ENCODE measurements around the gene NRSN2.
A peak's percentile ranks its signal among the peaks of the same experiment; 100 is the strongest.

NRSN2 gene

DNA sequence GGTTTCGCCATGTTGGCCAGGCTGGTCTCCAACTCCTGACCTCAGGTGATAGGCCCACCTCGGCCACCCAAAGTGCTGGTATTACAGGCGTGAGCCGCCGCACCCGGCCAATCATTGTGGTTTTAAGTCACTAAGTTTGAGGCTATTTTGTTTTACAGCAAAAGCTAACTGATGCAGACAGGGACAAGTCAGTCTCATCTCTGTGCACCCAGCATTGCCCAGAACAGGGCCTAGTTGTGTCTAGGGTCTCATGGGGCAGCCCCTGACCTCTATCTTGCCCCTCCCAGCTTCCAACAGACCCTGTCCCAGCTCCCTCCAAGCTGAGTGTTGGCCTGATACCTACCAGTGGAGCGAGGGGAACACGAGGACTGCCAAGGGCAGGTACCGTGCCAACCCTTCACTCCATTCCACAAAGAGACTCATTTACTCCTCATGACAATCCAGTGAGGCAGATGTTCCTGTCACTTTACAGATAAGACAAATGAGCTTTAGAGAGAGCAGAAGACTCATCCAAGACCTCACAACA is 52.3 kb downstream of the NRSN2 start:
- no peak for DNase-seq

DNA sequence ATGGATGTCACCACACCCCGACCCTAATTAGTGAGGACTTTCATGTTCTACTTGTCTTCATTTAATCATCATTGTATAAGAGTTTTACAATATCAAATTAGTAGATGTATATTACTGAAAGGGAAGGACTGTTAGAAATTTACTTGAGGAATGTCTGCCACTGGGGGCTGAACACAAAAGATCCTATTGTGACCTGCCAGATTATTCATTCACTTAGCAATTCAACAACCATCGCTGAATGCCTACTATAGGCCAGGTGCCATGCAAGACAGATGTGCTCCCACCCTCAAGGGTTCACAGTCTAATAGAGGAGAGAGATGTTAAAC is 53.2 kb downstream of the NRSN2 start:
- DNase-seq, result no peak

DNA sequence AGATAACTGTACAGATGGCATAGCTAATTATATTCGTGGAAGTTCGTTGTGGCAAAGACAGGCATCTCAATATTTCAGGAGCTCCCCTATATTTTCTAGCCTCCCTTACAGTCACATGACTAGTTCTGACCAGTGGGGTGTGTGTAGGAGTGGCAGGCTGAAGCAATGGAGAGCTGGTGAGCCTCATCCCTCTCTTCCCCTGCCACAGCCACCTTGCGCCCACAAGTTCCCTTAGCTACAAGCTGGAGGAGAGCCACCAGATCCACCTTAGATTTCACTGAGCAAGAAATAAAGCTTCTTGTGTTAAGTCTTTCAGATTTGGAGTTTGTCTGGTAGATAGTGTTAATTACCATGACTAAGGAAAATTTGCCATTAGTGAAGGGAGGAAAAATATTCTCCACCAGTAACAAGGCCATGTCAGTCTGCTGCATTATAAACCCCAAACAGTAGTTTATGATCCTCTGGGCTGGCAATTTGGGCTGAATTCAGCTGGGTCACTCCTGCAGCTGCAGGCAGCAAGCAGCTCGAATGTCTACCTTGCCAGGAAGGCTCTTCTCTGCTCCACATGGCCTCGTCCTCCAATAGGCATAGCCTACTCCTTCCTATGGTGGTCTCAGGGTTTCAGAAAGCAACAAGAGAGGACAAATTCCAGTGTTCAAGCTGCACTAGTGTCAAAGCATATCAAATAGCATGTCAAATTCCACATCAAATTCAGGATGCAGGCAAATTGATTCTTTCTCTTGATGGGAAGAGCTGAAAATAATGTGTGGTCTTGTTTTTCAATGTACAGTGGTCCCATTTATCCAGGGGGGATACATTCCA is 53.8 kb downstream of the NRSN2 start:
- peak; percentile 24 for DNase-seq

DNA sequence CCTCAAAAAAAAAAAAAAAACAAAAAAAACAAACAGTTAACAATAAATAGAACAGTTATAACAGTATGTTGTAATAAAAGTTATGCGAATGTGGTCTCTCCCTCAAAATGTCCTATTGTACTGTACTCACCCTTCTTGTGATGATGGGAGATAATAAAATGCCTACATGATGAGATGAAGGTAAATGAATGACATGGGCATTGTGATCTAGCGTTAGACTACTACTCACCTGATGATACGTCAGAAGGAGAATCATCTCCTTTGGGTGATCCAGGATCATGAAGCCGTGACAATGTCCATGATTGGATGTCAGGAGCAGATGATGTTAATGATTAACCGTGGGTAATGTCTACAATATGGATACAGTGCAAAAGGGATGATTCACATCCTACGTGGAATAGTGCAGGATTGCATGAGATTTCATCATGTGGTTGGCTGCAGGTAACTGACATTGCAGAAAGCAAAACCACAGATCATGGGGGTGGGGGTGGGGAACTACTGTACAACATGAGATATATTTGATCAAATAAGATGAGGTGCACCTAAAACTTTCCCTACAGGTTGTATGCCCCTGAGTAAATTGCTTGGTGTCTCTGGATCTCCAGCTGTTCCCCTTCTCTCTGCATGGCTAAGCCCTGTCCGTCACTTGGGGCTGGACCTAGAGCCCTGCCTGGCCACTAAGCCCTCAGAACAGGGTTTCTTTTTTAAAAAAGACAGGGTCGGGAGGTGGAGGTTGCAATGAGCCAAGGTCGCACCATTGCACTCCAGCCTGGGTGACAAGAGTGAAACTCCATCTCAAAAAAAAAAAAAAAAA is 55.0 kb downstream of the NRSN2 start:
- peak; percentile 36 for DNase-seq

DNA sequence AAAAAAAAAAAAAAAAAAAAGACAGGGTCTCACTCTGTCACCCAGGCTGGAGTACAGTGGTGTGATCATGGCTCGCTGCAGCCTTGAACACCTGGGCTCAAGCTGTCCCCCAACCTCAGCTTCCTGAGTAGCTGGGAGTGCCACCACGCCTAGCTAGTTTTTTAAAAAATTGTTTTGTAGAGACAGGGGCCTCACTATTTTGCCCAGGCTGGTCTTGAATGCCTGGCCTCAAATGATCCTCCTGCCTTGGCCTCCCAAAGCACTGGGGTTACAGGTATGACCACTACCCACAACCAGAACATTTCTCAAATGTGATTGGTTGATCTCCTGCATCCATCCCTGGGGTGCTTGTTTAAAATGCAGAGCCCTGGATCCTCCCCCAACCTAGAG is 55.6 kb downstream of the NRSN2 start:
- no peak for DNase-seq

DNA sequence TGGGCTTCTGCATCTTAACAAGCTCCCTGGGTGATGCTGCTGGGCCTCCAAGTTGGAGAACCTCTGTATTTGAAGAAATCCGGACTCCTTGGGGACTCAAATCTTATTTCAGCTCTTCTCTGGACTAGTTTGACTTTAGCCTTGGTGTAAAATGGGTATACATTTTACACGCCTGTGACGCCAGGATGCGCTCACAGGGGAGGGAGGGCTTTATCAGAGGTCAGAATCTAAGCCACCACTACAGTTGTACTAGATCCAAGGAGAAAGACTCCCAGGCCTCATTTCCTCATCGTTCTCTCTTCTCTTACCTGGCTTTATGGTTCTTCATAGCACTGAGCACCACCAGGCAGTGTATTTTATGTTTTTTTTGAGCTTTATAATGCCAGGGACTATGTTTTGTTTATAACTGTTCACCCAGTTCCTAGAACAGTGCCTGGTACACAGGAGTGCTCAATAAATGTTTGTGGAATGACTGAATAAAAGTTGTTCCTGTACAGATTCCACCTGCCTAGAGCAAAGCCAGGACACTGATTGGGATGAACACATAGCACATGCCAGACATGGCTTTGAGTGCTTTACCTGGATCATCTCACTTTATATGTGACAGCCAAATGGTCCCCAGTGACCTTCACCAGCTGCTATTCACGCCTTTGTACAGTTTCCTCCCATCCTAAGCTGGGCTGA is 56.1 kb downstream of the NRSN2 start:
- no peak for DNase-seq

DNA sequence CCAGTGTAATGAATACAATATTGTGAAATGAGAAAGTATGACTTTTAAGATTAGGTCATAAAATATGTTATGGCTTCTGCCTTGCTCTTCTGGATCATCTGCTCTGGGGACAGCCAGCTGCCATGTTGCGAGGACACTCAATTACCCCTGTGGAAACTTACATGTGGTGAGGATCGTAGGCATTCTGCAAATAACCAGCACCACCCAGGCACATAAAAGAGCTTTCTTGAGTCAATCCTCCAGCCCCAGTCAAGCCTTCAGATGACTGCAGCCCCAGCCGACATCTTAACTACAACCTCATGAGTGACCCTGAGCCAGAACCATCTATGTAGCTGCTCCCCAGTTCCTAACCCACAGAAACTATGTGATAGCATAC is 56.7 kb downstream of the NRSN2 start:
- DNase-seq, result no peak

DNA sequence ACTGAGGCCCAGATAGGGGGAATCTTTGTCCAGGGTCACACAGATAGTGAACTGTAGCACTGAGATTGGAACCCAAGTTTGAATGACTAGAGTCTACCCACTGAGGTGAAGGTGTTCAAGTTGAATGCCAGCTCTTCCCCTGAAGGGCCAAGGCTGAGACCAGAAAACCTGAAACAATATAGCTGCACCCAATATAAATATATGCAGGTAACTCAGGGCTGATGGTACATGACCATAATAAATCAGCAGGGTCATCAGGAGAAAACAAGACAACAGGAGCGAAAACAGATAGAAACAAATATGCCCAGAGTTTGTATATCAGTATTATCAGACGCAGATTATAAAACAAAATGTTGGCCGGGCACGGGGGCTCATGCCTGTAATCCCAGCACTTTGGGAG is 57.2 kb downstream of the NRSN2 start:
- DNase-seq, result no peak

Data from NCI-H226 (cell line).